Adipocyte (in vitro differentiated cells): Measurements from ENCODE around the gene RIPOR3.
"Not testable (repeated sequence)": the region's sequence is repeated elsewhere in the genome, so short reads cannot be mapped to it uniquely, and the experiment has no call there.

Experiments
- DNase-seq: peaks from one replicate; pipeline ENCODE4 v3.0.0-alpha.2; 2015; ENCODE audit warnings: low read depth
- H3K27me3 ChIP-seq: replicated peaks from 2 replicates; pipeline ENCODE4 v1.7.0; 2013; ENCODE audit warnings: mild to moderate bottlenecking, low read length, moderate library complexity; ENCODE audit not compliant: control insufficient read depth, insufficient read depth
- H3K36me3 ChIP-seq: 2 replicates; pipeline ENCODE4 v1.7.0; 2013; ENCODE audit warnings: low read length, mild to moderate bottlenecking, moderate library complexity; ENCODE audit not compliant: control insufficient read depth, insufficient read depth, severe bottlenecking
- H3K4me1 ChIP-seq: 2 replicates; pipeline ENCODE4 v1.7.0; 2013; ENCODE audit warnings: mild to moderate bottlenecking, low read length, moderate library complexity; ENCODE audit not compliant: control insufficient read depth, insufficient read depth
- H3K4me3 ChIP-seq: 2 replicates; pipeline ENCODE4 v1.7.0; 2013; ENCODE audit warnings: mild to moderate bottlenecking, low read length, moderate library complexity
- H3K9ac ChIP-seq: 2 replicates; pipeline ENCODE4 v1.7.0; 2013; ENCODE audit warnings: mild to moderate bottlenecking, low read length, moderate library complexity
- H3K9me3 ChIP-seq: 2 replicates; pipeline ENCODE4 v1.7.0; 2013; ENCODE audit warnings: mild to moderate bottlenecking, low read length, moderate library complexity; ENCODE audit not compliant: control insufficient read depth

RIPOR3 gene

GRCh38 chr20:50673146-50673465 is 18.2 kb downstream of the RIPOR3 start:
- H3K9me3 ChIP-seq, result no peaks in the 10 kb centered on the region
- peak overlapping the region; percentile 51 for H3K9ac ChIP-seq
- peaks cover 29% of the 10 kb centered on the region for H3K4me1 ChIP-seq
- no peak for DNase-seq
- H3K27me3 ChIP-seq, result no peaks in the 10 kb centered on the region
- no peak overlapping the region for H3K4me3 ChIP-seq
- H3K36me3 ChIP-seq, result no peaks in the 10 kb centered on the region

- peaks cover 25% of the 10 kb centered on the region for H3K4me1 ChIP-seq
- no peak for DNase-seq
- H3K36me3 ChIP-seq, result no peaks in the 10 kb centered on the region
Measured at GRCh38 chr20:50672400-50673145, 18.8 kb downstream of the RIPOR3 start.

GRCh38 chr20:50671626-50672025 is 19.7 kb downstream of the RIPOR3 start:
- Histone ChIP-seq H3K36me3 (no peaks in the 10 kb centered on the region), H3K4me3 (no peak overlapping the region), H3K9me3 (no peaks in the 10 kb centered on the region), H3K4me1 (peaks cover 25% of the 10 kb centered on the region), H3K9ac (no peak overlapping the region), H3K27me3 (no peaks in the 10 kb centered on the region)
- no peak for DNase-seq

More at GRCh38 chr20:50672400-50673145, 18.8 kb downstream of the RIPOR3 start:
- H3K27me3 ChIP-seq, result no peaks in the 10 kb centered on the region
- H3K9ac ChIP-seq, result no peak overlapping the region
- H3K9me3 ChIP-seq, result no peaks in the 10 kb centered on the region
- no peak overlapping the region for H3K4me3 ChIP-seq

GRCh38 chr20:50671010-50671409 is 20.3 kb downstream of the RIPOR3 start:
- not testable (repeated sequence) for DNase-seq, H3K27me3 ChIP-seq, H3K9ac ChIP-seq, H3K9me3 ChIP-seq, H3K4me3 ChIP-seq, H3K36me3 ChIP-seq
- H3K4me1 ChIP-seq, result peaks cover 22% of the 10 kb centered on the region

GRCh38 chr20:50670126-50670862 is 21.0 kb downstream of the RIPOR3 start:
- Histone ChIP-seq H3K36me3 (no peaks in the 10 kb centered on the region), H3K4me3 (no peak overlapping the region), H3K27me3 (no peaks in the 10 kb centered on the region), H3K9ac (no peak overlapping the region), H3K9me3 (no peaks in the 10 kb centered on the region), H3K4me1 (peaks cover 16% of the 10 kb centered on the region)
- no peak for DNase-seq

GRCh38 chr20:50668798-50669197 is 22.5 kb downstream of the RIPOR3 start:
- Histone ChIP-seq H3K27me3 (no peaks in the 10 kb centered on the region), H3K9me3 (no peaks in the 10 kb centered on the region), H3K36me3 (no peaks in the 10 kb centered on the region), H3K4me1 (peaks cover 8% of the 10 kb centered on the region), H3K4me3 (no peak overlapping the region), H3K9ac (no peak overlapping the region)
- DNase-seq, result no peak

GRCh38 chr20:50668326-50668725 is 23.0 kb downstream of the RIPOR3 start:
- no peak overlapping the region for H3K4me3 ChIP-seq
- peaks cover 3% of the 10 kb centered on the region for H3K4me1 ChIP-seq
- no peaks in the 10 kb centered on the region for H3K36me3 ChIP-seq
- H3K9me3 ChIP-seq, result no peaks in the 10 kb centered on the region
- no peak overlapping the region for H3K9ac ChIP-seq
- DNase-seq, result no peak
- no peaks in the 10 kb centered on the region for H3K27me3 ChIP-seq

GRCh38 chr20:50666709-50667298 is 24.5 kb downstream of the RIPOR3 start:
- no peaks in the 10 kb centered on the region for H3K9me3 ChIP-seq
- H3K27me3 ChIP-seq, result no peaks in the 10 kb centered on the region
- H3K9ac ChIP-seq, result no peak overlapping the region
- no peak for DNase-seq
- H3K4me1 ChIP-seq, result peaks cover 5% of the 10 kb centered on the region
- peaks cover 3% of the 10 kb centered on the region for H3K36me3 ChIP-seq
- H3K4me3 ChIP-seq, result no peak overlapping the region

- H3K4me3 ChIP-seq, result no peak overlapping the region
- peaks cover 3% of the 10 kb centered on the region for H3K36me3 ChIP-seq
- no peaks in the 10 kb centered on the region for H3K9me3 ChIP-seq
- H3K27me3 ChIP-seq, result no peaks in the 10 kb centered on the region
- peaks cover 27% of the 10 kb centered on the region for H3K4me1 ChIP-seq
- no peak overlapping the region for H3K9ac ChIP-seq
- no peak for DNase-seq
Measured at GRCh38 chr20:50664254-50664653, 27.1 kb downstream of the RIPOR3 start.

- DNase-seq, result no peak
- H3K9me3 ChIP-seq, result no peaks in the 10 kb centered on the region
- no peaks in the 10 kb centered on the region for H3K27me3 ChIP-seq
- peaks cover 37% of the 10 kb centered on the region for H3K4me1 ChIP-seq
- H3K36me3 ChIP-seq, result peaks cover 3% of the 10 kb centered on the region
- no peak overlapping the region for H3K9ac ChIP-seq
- no peak overlapping the region for H3K4me3 ChIP-seq
Measured at GRCh38 chr20:50663095-50663821, 28.1 kb downstream of the RIPOR3 start.
